ENCODE data around the gene TMEM80.
"Not testable (repeated sequence)": the region's sequence is repeated elsewhere in the genome, so short reads cannot be mapped to it uniquely, and the experiment has no call there.

TMEM80 gene

GRCh38 chr11:723120-723883, 27.7 kb downstream of the TMEM80 start:
- DNase-seq = no peak

GRCh38 chr11:724049-724777, 28.6 kb downstream of the TMEM80 start:
- no peak for DNase-seq

GRCh38 chr11:724778-725386, 29.3 kb downstream of the TMEM80 start:
- no peak for DNase-seq

GRCh38 chr11:725624-726202, 30.1 kb downstream of the TMEM80 start:
- DNase-seq = no peak

- peak in 1 of 2 donors; percentile 54 for DNase-seq
These were observed 30.9 kb downstream of the TMEM80 start for GRCh38 chr11:726278-727220.

GRCh38 chr11:727281-727701, 31.7 kb downstream of the TMEM80 start:
- DNase-seq = no peak

GRCh38 chr11:727859-728748, 32.5 kb downstream of the TMEM80 start:
- DNase-seq = peak; percentile 81 to 82

- DNase-seq = no peak
These were observed 33.4 kb downstream of the TMEM80 start for GRCh38 chr11:728901-729491.

GRCh38 chr11:729492-730074, 34.0 kb downstream of the TMEM80 start:
- no peak for DNase-seq

GRCh38 chr11:733072-733471, 37.5 kb downstream of the TMEM80 start:
- no peak for DNase-seq

- not testable (repeated sequence) for DNase-seq
These were observed 38.9 kb downstream of the TMEM80 start for GRCh38 chr11:734541-734940.

GRCh38 chr11:737366-737765, 41.8 kb downstream of the TMEM80 start:
- DNase-seq = no peak

- not testable (repeated sequence) for DNase-seq
These were observed 42.3 kb downstream of the TMEM80 start for GRCh38 chr11:737899-738298.

- no peak for DNase-seq
These were observed 46.5 kb downstream of the TMEM80 start for GRCh38 chr11:742156-742546.

GRCh38 chr11:742571-743201, 47.1 kb downstream of the TMEM80 start:
- DNase-seq = no peak

GRCh38 chr11:745428-745827, 49.8 kb downstream of the TMEM80 start:
- DNase-seq = no peak

- no peak for DNase-seq
These were observed 50.9 kb downstream of the TMEM80 start for GRCh38 chr11:746289-747157.

GRCh38 chr11:747158-748006, 51.8 kb downstream of the TMEM80 start, which contains the start of gene TALDO1:
TALDO1 (plus strand) TSS chr11:747464; CDS start chr11:747482, 18 bp downstream.
- peak; percentile 85 to 89 for DNase-seq

Measured in stimulated activated CD4-positive, alpha-beta T cell treated with anti-CD3 and anti-CD28 coated beads, Interleukin-2, amount 100 ng/mL, for 48 hours (primary cell).